MM.1S (cell line): ENCODE results near the gene SCG3.

ENCODE experiments used
- DNase-seq: peaks from one replicate; pipeline ENCODE4 v3.0.0-alpha.2; 2015
- H2AFZ ChIP-seq: fragments of 300-600 bp; sonication (generic); 2 replicates; pipeline ENCODE4 v1.6.0; 2016; ENCODE audit warnings: antibody characterized with exemption, low read length
- H3F3A ChIP-seq: fragments of 300-600 bp; sonication (generic); 2 replicates; pipeline ENCODE4 v1.6.1; 2016; ENCODE audit warnings: mild to moderate bottlenecking, antibody characterized with exemption, low read length, moderate library complexity, mixed read lengths; ENCODE audit not compliant: insufficient read depth
- H3K27ac ChIP-seq: fragments of 300-600 bp; sonication (generic); 2 replicates; pipeline ENCODE4 v1.5.1; 2016; ENCODE audit warnings: mild to moderate bottlenecking, low read length
- H3K27me3 ChIP-seq: fragments of 300-600 bp; sonication (generic); replicated peaks from 2 replicates; pipeline ENCODE4 v1.6.0; 2016; ENCODE audit warnings: low read length; ENCODE audit not compliant: insufficient read depth
- H3K36me3 ChIP-seq: fragments of 300-600 bp; sonication (generic); replicated peaks from 2 replicates; pipeline ENCODE4 v1.6.1; 2016; ENCODE audit warnings: mild to moderate bottlenecking, low read length, mixed read lengths; ENCODE audit not compliant: insufficient read depth
- H3K4me1 ChIP-seq: fragments of 300-600 bp; sonication (generic); 2 replicates; pipeline ENCODE4 v1.6.1; 2016; ENCODE audit warnings: low read length, mixed read lengths
- H3K4me2 ChIP-seq: fragments of 300-600 bp; sonication (generic); 2 replicates; pipeline ENCODE4 v1.6.0; 2016; ENCODE audit warnings: low read depth, low read length
- H3K4me3 ChIP-seq: fragments of 300-600 bp; sonication (generic); 2 replicates; pipeline ENCODE4 v1.5.1; 2016; ENCODE audit warnings: low read length, mixed read lengths
- H3K79me2 ChIP-seq: fragments of 300-600 bp; sonication (generic); 2 replicates; pipeline ENCODE4 v1.6.1; 2016; ENCODE audit warnings: mixed run types, low read length, mixed read lengths
- H3K9ac ChIP-seq: fragments of 300-600 bp; sonication (generic); 2 replicates; pipeline ENCODE4 v1.6.1; 2016; ENCODE audit warnings: low read length, mixed read lengths
- H3K9me2 ChIP-seq: fragments of 300-600 bp; sonication (generic); replicated peaks from 2 replicates; pipeline ENCODE4 v1.6.1; 2016; ENCODE audit warnings: mild to moderate bottlenecking, low read length, mixed read lengths; ENCODE audit not compliant: insufficient read depth
- H3K9me3 ChIP-seq: fragments of 300-600 bp; sonication (generic); replicated peaks from 2 replicates; pipeline ENCODE4 v1.6.1; 2016; ENCODE audit warnings: mild to moderate bottlenecking, low read length, mixed read lengths; ENCODE audit not compliant: insufficient read depth
- H4K20me1 ChIP-seq: fragments of 300-600 bp; sonication (generic); 2 replicates; pipeline ENCODE4 v1.6.1; 2016; ENCODE audit warnings: mild to moderate bottlenecking, low read length, moderate library complexity, mixed read lengths; ENCODE audit not compliant: insufficient read depth
- CTCF ChIP-seq: fragments of 300-600 bp; sonication (generic); IDR thresholded peaks from 2 replicates; pipeline ENCODE4 v1.5.1; 2016; ENCODE audit warnings: antibody characterized with exemption, low read length, mixed read lengths
- EZH2 ChIP-seq: fragments of 300-600 bp; sonication (generic); optimal IDR thresholded peaks from 2 replicates; pipeline ENCODE3; 2017; ENCODE audit warnings: low read depth, mild to moderate bottlenecking, antibody characterized with exemption, low read length, mixed read lengths
- EZH2phosphoT487 ChIP-seq: fragments of 300-600 bp; sonication (generic); IDR thresholded peaks from 2 replicates; pipeline ENCODE4 v1.6.1; 2018; ENCODE audit warnings: antibody characterized with exemption, low read length

SCG3 gene

GRCh38 chr15:51706291-51706690 is 25.0 kb downstream of the SCG3 start:
- TF ChIP-seq CTCF (no peak), EZH2 (no peak), EZH2phosphoT487 (no peak)
- Histone ChIP-seq H3K9ac (no peak overlapping the region), H3K9me3 (no peaks in the 10 kb centered on the region), H3K4me2 (no peak overlapping the region), H3K9me2 (no peaks in the 10 kb centered on the region), H3K79me2 (no peaks in the 10 kb centered on the region), H3K4me1 (no peaks in the 10 kb centered on the region), H3K36me3 (no peaks in the 10 kb centered on the region), H3K27me3 (no peaks in the 10 kb centered on the region), H3K27ac (no peak overlapping the region), H4K20me1 (no peaks in the 10 kb centered on the region), H3F3A (no peaks in the 10 kb centered on the region), H2AFZ (no peak overlapping the region), H3K4me3 (no peak overlapping the region)
- no peak for DNase-seq

GRCh38 chr15:51706926-51707608 is 25.8 kb downstream of the SCG3 start:
- Histone ChIP-seq H3K27ac (no peak overlapping the region), H3K9me3 (no peaks in the 10 kb centered on the region), H3K9ac (no peak overlapping the region), H3K4me1 (no peaks in the 10 kb centered on the region), H4K20me1 (no peaks in the 10 kb centered on the region), H3F3A (no peaks in the 10 kb centered on the region), H3K4me2 (no peak overlapping the region), H3K9me2 (no peaks in the 10 kb centered on the region), H3K79me2 (no peaks in the 10 kb centered on the region), H2AFZ (no peak overlapping the region), H3K36me3 (no peaks in the 10 kb centered on the region), H3K27me3 (no peaks in the 10 kb centered on the region), H3K4me3 (no peak overlapping the region)
- TF ChIP-seq CTCF (no peak), EZH2phosphoT487 (no peak), EZH2 (no peak)
- no peak for DNase-seq

- H3F3A ChIP-seq, result no peaks in the 10 kb centered on the region
- no peaks in the 10 kb centered on the region for H3K27me3 ChIP-seq
- H3K9me2 ChIP-seq, result no peaks in the 10 kb centered on the region
- H2AFZ ChIP-seq, result no peak overlapping the region
- H3K9ac ChIP-seq, result no peak overlapping the region
- H3K4me3 ChIP-seq, result no peak overlapping the region
- no peaks in the 10 kb centered on the region for H3K79me2 ChIP-seq
- H3K36me3 ChIP-seq, result no peaks in the 10 kb centered on the region
- no peak overlapping the region for H3K27ac ChIP-seq
- H3K4me1 ChIP-seq, result no peaks in the 10 kb centered on the region
- no peak for TF ChIP-seq EZH2
- no peak for TF ChIP-seq CTCF
- TF ChIP-seq EZH2phosphoT487, result no peak
- H3K9me3 ChIP-seq, result no peaks in the 10 kb centered on the region
- no peaks in the 10 kb centered on the region for H4K20me1 ChIP-seq
- DNase-seq, result no peak
- no peak overlapping the region for H3K4me2 ChIP-seq
Measured at GRCh38 chr15:51708013-51708412, 26.7 kb downstream of the SCG3 start.
